GM21825 (cell line): Measurements from ENCODE around the gene SPAG16.

Experiments used
- ATAC-seq: cut with Tn5 transposase; IDR thresholded peaks from one replicate; pipeline ENCODE4 v1.9.1; 2021; ENCODE audit warnings: mild to moderate bottlenecking, moderate library complexity; ENCODE audit not compliant: unreplicated experiment

The SPAG16 gene

DNA sequence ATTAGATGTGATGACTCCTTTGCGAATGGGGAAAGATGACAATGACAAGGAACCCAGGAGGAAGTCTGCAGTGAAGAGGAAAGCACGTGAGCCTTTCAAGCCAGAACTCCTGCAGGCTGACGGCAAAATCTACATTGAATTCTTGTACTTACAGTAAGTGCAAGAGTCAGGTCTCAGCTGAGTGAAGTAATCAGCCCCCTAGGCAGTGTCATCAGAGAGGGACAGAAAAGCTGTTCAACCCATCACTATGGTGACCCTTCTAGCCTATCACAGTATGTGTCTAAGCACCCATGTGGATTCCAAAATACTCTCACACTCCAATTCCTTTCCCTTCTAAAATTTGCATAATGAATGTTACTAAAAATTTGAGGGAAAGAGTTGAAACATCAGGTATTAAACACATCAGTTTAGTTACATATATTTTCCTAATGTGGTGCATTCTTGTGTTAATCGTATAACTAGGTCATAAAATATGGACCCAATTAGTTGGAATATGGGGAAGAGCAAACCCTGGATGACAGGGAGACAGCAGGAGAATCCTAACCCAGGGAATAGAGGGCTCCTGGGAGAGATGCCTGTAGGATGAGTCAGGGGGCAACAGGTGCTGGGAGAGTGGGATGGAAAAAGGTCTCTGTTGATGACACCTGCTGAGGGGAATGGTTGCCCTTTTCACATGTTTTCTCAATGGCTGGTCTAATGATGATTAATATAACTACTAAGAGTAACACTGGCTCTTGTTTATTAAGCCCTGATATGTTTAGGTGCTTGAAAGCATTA is 1166.0 kb downstream of the SPAG16 start:
- ATAC-seq: no peak

DNA sequence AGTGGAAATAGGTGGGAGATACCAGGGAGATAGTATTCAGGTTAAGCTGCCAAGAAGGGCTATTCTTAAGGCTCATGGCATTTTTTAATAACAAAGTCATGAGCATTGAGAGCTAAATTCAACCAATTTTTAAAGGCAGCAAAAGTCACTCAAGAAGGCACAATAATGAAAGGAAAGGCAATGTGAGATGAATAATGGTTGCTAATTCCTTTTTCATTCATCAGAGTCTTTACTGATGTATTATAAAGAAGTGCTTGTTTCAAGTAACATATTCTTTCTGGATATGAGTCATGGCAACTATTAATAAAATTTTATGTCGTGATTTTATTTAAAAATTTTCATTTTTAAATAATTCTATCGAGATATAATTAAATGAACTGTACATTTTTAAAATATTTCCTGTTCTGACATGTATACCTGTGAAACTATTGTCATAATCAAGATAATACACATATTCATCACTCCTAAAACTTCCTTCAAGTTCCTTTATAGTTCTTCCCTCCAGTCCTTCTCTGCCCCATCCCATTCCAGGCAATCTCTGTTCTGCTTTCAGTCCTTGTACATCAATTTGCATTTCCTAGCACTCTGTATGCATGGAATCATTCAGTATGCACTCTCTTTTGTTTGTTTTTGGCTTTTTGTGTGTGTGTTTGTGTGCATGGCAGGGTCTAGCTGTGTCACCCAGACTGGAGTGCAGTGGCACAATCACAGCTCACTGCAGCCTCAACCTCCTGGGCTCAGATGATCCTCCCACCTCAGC is 1167.4 kb downstream of the SPAG16 start:
- ATAC-seq: no peak
